HEK293 (cell line): Measurements from ENCODE around the gene RPS10.
A peak's percentile ranks its signal among the peaks of the same experiment; 100 is the strongest.

ENCODE experiments used
- ELK4 ChIP-seq: IDR thresholded peaks from 2 replicates; pipeline ENCODE4 v1.6.1; 2011; ENCODE audit warnings: mild to moderate bottlenecking, low read depth, low read length, borderline replicate concordance
- GLI2 ChIP-seq: fragments of 450-650 bp; formaldehyde crosslinking; IDR thresholded peaks from 2 replicates; pipeline ENCODE4; 2017; ENCODE audit warnings: missing biosample characterization, missing genetic modification characterization, low read depth, borderline replicate concordance
- HOXC10 ChIP-seq: sonication (generic); formaldehyde crosslinking; IDR thresholded peaks from 2 replicates; pipeline ENCODE4 v1.8.1; 2023; ENCODE audit warnings: mild to moderate bottlenecking, missing genetic modification reagents
- HOXD13 ChIP-seq: sonication (generic); formaldehyde crosslinking; IDR thresholded peaks from 2 replicates; pipeline ENCODE4 v1.8.0; 2022; ENCODE audit warnings: missing genetic modification reagents, borderline replicate concordance
- KLF10 ChIP-seq: fragments of 450-650 bp; IDR thresholded peaks from 2 replicates; pipeline ENCODE4 v1.5.1; 2018; ENCODE audit warnings: missing biosample characterization, mild to moderate bottlenecking, missing genetic modification characterization
- KLF16 ChIP-seq: fragments of 450-650 bp; formaldehyde crosslinking; IDR thresholded peaks from 2 replicates; pipeline ENCODE4 v1.5.1; 2017; ENCODE audit warnings: missing biosample characterization, missing genetic modification characterization
- MYNN ChIP-seq: fragments of 450-650 bp; formaldehyde crosslinking; IDR thresholded peaks from 2 replicates; pipeline ENCODE4 v1.5.1; 2016; ENCODE audit warnings: missing biosample characterization, missing genetic modification characterization, borderline replicate concordance
- OSR2 ChIP-seq: fragments of 450-650 bp; formaldehyde crosslinking; IDR thresholded peaks from 2 replicates; pipeline ENCODE4 v1.5.1; 2016; ENCODE audit warnings: missing biosample characterization, missing genetic modification characterization
- OVOL3 ChIP-seq: fragments of 450-650 bp; formaldehyde crosslinking; IDR thresholded peaks from 2 replicates; pipeline ENCODE4 v1.5.1; 2016; ENCODE audit warnings: missing biosample characterization, missing genetic modification characterization
- SCRT2 ChIP-seq: fragments of 450-650 bp; formaldehyde crosslinking; IDR thresholded peaks from 2 replicates; pipeline ENCODE4 v1.5.1; 2016; ENCODE audit warnings: missing biosample characterization, missing genetic modification characterization
- TRIM28 ChIP-seq: IDR thresholded peaks from 2 replicates; pipeline ENCODE4 v1.6.1; 2011; ENCODE audit warnings: low read length, control low read depth, borderline replicate concordance
- WT1 ChIP-seq: fragments of 450-650 bp; formaldehyde crosslinking; IDR thresholded peaks from 2 replicates; pipeline ENCODE4 v1.5.1; 2016; ENCODE audit warnings: missing biosample characterization, missing genetic modification characterization
- YY1 ChIP-seq: fragments of 450-650 bp; formaldehyde crosslinking; IDR thresholded peaks from 2 replicates; pipeline ENCODE4 v1.5.1; 2018; ENCODE audit warnings: missing biosample characterization, missing genetic modification characterization
- ZBTB48 ChIP-seq: fragments of 450-650 bp; formaldehyde crosslinking; IDR thresholded peaks from 2 replicates; pipeline ENCODE4 v1.5.1; 2016; ENCODE audit warnings: missing biosample characterization, missing genetic modification characterization
- ZBTB49 ChIP-seq: fragments of 450-650 bp; formaldehyde crosslinking; IDR thresholded peaks from 2 replicates; pipeline ENCODE4 v1.5.1; 2016; ENCODE audit warnings: missing biosample characterization, missing genetic modification characterization, low read depth
- ZNF112 ChIP-seq: fragments of 450-650 bp; formaldehyde crosslinking; IDR thresholded peaks from 2 replicates; pipeline ENCODE4 v1.5.0; 2017; ENCODE audit warnings: missing biosample characterization, missing genetic modification characterization
- ZNF155 ChIP-seq: fragments of 450-650 bp; formaldehyde crosslinking; IDR thresholded peaks from 2 replicates; pipeline ENCODE4 v1.5.1; 2016; ENCODE audit warnings: missing biosample characterization, missing genetic modification characterization
- ZNF16 ChIP-seq: fragments of 450-650 bp; formaldehyde crosslinking; IDR thresholded peaks from 2 replicates; pipeline ENCODE4 v1.5.1; 2016; ENCODE audit warnings: low read depth, missing biosample characterization, missing genetic modification characterization
- ZNF2 ChIP-seq: fragments of 450-650 bp; formaldehyde crosslinking; IDR thresholded peaks from 2 replicates; pipeline ENCODE4 v1.5.1; 2016; ENCODE audit warnings: missing biosample characterization, missing genetic modification characterization
- ZNF221 ChIP-seq: fragments of 450-650 bp; formaldehyde crosslinking; IDR thresholded peaks from 2 replicates; pipeline ENCODE4 v1.5.1; 2017; ENCODE audit warnings: missing biosample characterization, missing genetic modification characterization, borderline replicate concordance
- ZNF223 ChIP-seq: fragments of 450-650 bp; formaldehyde crosslinking; IDR thresholded peaks from 2 replicates; pipeline ENCODE4 v1.5.1; 2016; ENCODE audit warnings: missing biosample characterization, missing genetic modification characterization
- ZNF248 ChIP-seq: fragments of 450-650 bp; formaldehyde crosslinking; IDR thresholded peaks from 2 replicates; pipeline ENCODE4 v1.5.1; 2017; ENCODE audit warnings: missing biosample characterization, missing genetic modification characterization
- ZNF341 ChIP-seq: fragments of 450-650 bp; formaldehyde crosslinking; IDR thresholded peaks from 2 replicates; pipeline ENCODE4; 2016; ENCODE audit warnings: low read depth, missing biosample characterization, missing genetic modification characterization
- ZNF416 ChIP-seq: fragments of 450-650 bp; formaldehyde crosslinking; IDR thresholded peaks from 2 replicates; pipeline ENCODE4 v1.5.1; 2016; ENCODE audit warnings: missing biosample characterization, missing genetic modification characterization
- ZNF449 ChIP-seq: fragments of 450-650 bp; formaldehyde crosslinking; IDR thresholded peaks from 2 replicates; pipeline ENCODE4 v1.5.1; 2017; ENCODE audit warnings: missing biosample characterization, mild to moderate bottlenecking, missing genetic modification characterization, moderate library complexity
- ZNF514 ChIP-seq: fragments of 450-650 bp; formaldehyde crosslinking; IDR thresholded peaks from 2 replicates; pipeline ENCODE4 v1.5.1; 2016; ENCODE audit warnings: missing biosample characterization, missing genetic modification characterization
- ZNF558 ChIP-seq: fragments of 450-650 bp; formaldehyde crosslinking; IDR thresholded peaks from 2 replicates; pipeline ENCODE4 v1.5.1; 2016; ENCODE audit warnings: missing biosample characterization, missing genetic modification characterization
- ZNF560 ChIP-seq: fragments of 450-650 bp; formaldehyde crosslinking; IDR thresholded peaks from 2 replicates; pipeline ENCODE4 v1.5.1; 2017; ENCODE audit warnings: missing biosample characterization, missing genetic modification characterization, borderline replicate concordance
- ZNF580 ChIP-seq: fragments of 450-650 bp; formaldehyde crosslinking; IDR thresholded peaks from 2 replicates; pipeline ENCODE4 v1.5.1; 2016; ENCODE audit warnings: missing biosample characterization, missing genetic modification characterization
- ZNF585B ChIP-seq: fragments of 450-650 bp; formaldehyde crosslinking; IDR thresholded peaks from 2 replicates; pipeline ENCODE4 v1.5.1; 2016; ENCODE audit warnings: missing biosample characterization, missing genetic modification characterization
- ZNF596 ChIP-seq: fragments of 450-650 bp; IDR thresholded peaks from 2 replicates; pipeline ENCODE4 v1.5.0; 2018; ENCODE audit warnings: missing biosample characterization, mild to moderate bottlenecking, missing genetic modification characterization, moderate library complexity
- ZNF623 ChIP-seq: fragments of 450-650 bp; formaldehyde crosslinking; IDR thresholded peaks from 2 replicates; pipeline ENCODE4 v1.5.1; 2016; ENCODE audit warnings: missing biosample characterization, missing genetic modification characterization
- ZNF639 ChIP-seq: fragments of 450-650 bp; formaldehyde crosslinking; IDR thresholded peaks from 2 replicates; pipeline ENCODE4 v1.5.1; 2016; ENCODE audit warnings: missing biosample characterization, missing genetic modification characterization
- ZNF645 ChIP-seq: fragments of 450-650 bp; formaldehyde crosslinking; IDR thresholded peaks from 2 replicates; pipeline ENCODE4; 2016; ENCODE audit warnings: missing biosample characterization, missing genetic modification characterization
- ZNF658 ChIP-seq: fragments of 450-650 bp; formaldehyde crosslinking; IDR thresholded peaks from 2 replicates; pipeline ENCODE4; 2016; ENCODE audit warnings: missing biosample characterization, missing genetic modification characterization

Gene RPS10

GRCh38 chr6:34392497-34393190 is 33.2 kb downstream of the RPS10 start, which contains the start of gene NUDT3 (continued):
- TF ChIP-seq ZNF2 (tag by site-specific recombination): peak; percentile 88
- peak; percentile 54 for TF ChIP-seq YY1 (tag by site-specific recombination)
- TF ChIP-seq ZNF560: no peak
- TF ChIP-seq GLI2 (tag by site-specific recombination): no peak
- TF ChIP-seq KLF10 (tag by site-specific recombination): 0 out of 2 replicates have a peak, but pooled peaks have one; percentile 16
- TF ChIP-seq ZNF16: no peak
- no peak for TF ChIP-seq ZNF221 (tag by site-specific recombination)
- TF ChIP-seq TRIM28: no peak
- no peak for TF ChIP-seq SCRT2 (tag by site-specific recombination)
- TF ChIP-seq ZNF248 (tag by site-specific recombination): no peak
- peak; percentile 38; the same call in 1 of the 2 replicates for TF ChIP-seq ZNF580 (tag by site-specific recombination)
- no peak for TF ChIP-seq ZNF416 (tag by site-specific recombination)
- no peak for TF ChIP-seq ZNF155 (tag by site-specific recombination)
- TF ChIP-seq ZBTB49 (tag by site-specific recombination): no peak
- no peak for TF ChIP-seq ZNF449 (tag by site-specific recombination)
- no peak for TF ChIP-seq MYNN (tag by site-specific recombination)
- no peak for TF ChIP-seq ZNF658
- no peak for TF ChIP-seq ZNF585B (tag by site-specific recombination)
- peak; percentile 89 for TF ChIP-seq ZNF341 (tag by site-specific recombination)
- TF ChIP-seq ZNF514 (tag by site-specific recombination): no peak
- TF ChIP-seq ZBTB48 (tag by site-specific recombination): peak; percentile 77; the same call in 1 of the 2 replicates
- TF ChIP-seq OVOL3 (tag by site-specific recombination): no peak
- TF ChIP-seq ZNF558: no peak
- no peak for TF ChIP-seq OSR2 (tag by site-specific recombination)
- TF ChIP-seq HOXC10 (CRISPR knock-in tag): 0 out of 2 replicates have a peak, but pooled peaks have one; percentile 72
- no peak for TF ChIP-seq HOXD13
- TF ChIP-seq ZNF596 (tag by site-specific recombination): no peak
- TF ChIP-seq ZNF639 (tag by site-specific recombination): no peak
- TF ChIP-seq ZNF112: no peak
- no peak for TF ChIP-seq ZNF223 (tag by site-specific recombination)
- TF ChIP-seq ZNF645 (tag by site-specific recombination): no peak
- TF ChIP-seq ELK4: no peak
- peak; percentile 68 for TF ChIP-seq WT1 (tag by site-specific recombination)
- no peak for TF ChIP-seq KLF16
- TF ChIP-seq ZNF623: no peak
